Esophagus squamous epithelium (tissue), 4 donors: Measurements from ENCODE around the gene HECA.

ENCODE experiments used
- POLR2A ChIP-seq, 4 donors: fragments of 450-650 bp; IDR thresholded peaks; one replicate each; pipeline ENCODE4 v1.6.1; 2017; ENCODE audit warnings: antibody characterized with exemption in 4 of 4, mild to moderate bottlenecking in 4 of 4, moderate library complexity in 3 of 4
- TF ChIP-seq, protein P1 (sequence below), 6 experiments: fragments of 450-650 bp in 4 of 6; fragments of 200-600 bp in 2 of 6; sonication (generic) in 2 of 6; IDR thresholded peaks; one replicate each; pipeline ENCODE4 v1.5.1; 2016 to 2019; ENCODE audit warnings: antibody characterized with exemption in 6 of 6, mild to moderate bottlenecking in 4 of 6, moderate library complexity in 4 of 6

DNA sequence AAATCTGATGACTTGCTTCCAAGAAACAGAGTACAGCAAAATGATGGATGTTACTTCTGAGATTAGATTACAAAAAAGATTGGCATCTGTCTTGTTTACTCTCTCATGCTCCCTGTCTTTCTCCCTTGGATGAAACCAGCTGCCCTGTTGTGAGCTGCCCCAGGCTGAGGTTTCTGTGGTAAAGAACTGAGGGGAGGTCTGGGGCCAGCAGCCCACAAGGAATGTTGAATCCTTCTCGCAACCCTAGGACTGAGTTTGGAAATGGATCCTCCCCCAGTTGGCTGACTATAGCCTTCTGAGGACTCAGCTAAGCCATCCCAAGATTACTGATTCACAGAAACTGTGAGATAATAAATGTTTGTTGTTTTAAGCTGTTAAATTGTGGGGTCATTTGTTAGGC lies 5.6 kb upstream of the HECA start:
- TF ChIP-seq, protein P1, sequence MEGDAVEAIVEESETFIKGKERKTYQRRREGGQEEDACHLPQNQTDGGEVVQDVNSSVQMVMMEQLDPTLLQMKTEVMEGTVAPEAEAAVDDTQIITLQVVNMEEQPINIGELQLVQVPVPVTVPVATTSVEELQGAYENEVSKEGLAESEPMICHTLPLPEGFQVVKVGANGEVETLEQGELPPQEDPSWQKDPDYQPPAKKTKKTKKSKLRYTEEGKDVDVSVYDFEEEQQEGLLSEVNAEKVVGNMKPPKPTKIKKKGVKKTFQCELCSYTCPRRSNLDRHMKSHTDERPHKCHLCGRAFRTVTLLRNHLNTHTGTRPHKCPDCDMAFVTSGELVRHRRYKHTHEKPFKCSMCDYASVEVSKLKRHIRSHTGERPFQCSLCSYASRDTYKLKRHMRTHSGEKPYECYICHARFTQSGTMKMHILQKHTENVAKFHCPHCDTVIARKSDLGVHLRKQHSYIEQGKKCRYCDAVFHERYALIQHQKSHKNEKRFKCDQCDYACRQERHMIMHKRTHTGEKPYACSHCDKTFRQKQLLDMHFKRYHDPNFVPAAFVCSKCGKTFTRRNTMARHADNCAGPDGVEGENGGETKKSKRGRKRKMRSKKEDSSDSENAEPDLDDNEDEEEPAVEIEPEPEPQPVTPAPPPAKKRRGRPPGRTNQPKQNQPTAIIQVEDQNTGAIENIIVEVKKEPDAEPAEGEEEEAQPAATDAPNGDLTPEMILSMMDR (IDR thresholded peaks at IDR 0.05): no peak
- no peak for TF ChIP-seq POLR2A (IDR thresholded peaks at IDR 0.05)
